Prostate gland (tissue), 2 donors: ENCODE data around the gene CDC7.

Source experiments
- CTCF ChIP-seq, 4 experiments: fragments of 200-600 bp in 2 of 4; fragments of 450-650 bp in 2 of 4; sonication (generic) in 2 of 4; IDR thresholded peaks; 1 replicate in 3 of 4; 2 replicates in 1 of 4; pipeline ENCODE4 v1.5.1; 2016 to 2019; ENCODE audit warnings: antibody characterized with exemption in 4 of 4, mild to moderate bottlenecking in 2 of 4, moderate library complexity in 2 of 4
- POLR2A ChIP-seq: fragments of 450-650 bp; IDR thresholded peaks from one replicate; pipeline ENCODE4 v1.6.1; 2016; ENCODE audit warnings: antibody characterized with exemption, mild to moderate bottlenecking

GRCh38 chr1:91552091-91552490 lies 51.4 kb downstream of the CDC7 start:
- TF ChIP-seq POLR2A, result no peak
- TF ChIP-seq CTCF (IDR thresholded peaks at IDR 0.05), result no peak
